Kidney epithelial cell (primary cell): ENCODE data around the gene PTCD1. TPM values are rescaled to one million over a fixed set of nuclear protein-coding genes. Genes with fewer than 3 reads are reported as not detected.

Experiments used
- DNase-seq: peaks from one replicate; pipeline ENCODE4 v3.0.0-alpha.2; 2010; ENCODE audit warnings: low read depth
- H3K27me3 ChIP-seq: 2 replicates; pipeline ENCODE4 v1.6.0; 2011; ENCODE audit warnings: low read length; ENCODE audit not compliant: control insufficient read depth, insufficient read depth
- H3K36me3 ChIP-seq: 2 replicates; pipeline ENCODE4 v1.5.1; 2011; ENCODE audit warnings: low read length; ENCODE audit not compliant: control insufficient read depth, insufficient read depth
- H3K4me3 ChIP-seq: 2 replicates; pipeline ENCODE4 v1.5.1; 2011; ENCODE audit warnings: low read depth, mild to moderate bottlenecking, control low read depth, low read length
- total RNA-seq: library from RNA; depleted of rRNA; stranded (reverse); fragments of >200 nt; gene quantifications from 2 replicates; pipeline ENCODE4 v1.2.3, GENCODE V29; 2015
- TF ChIP-seq, protein P1 (sequence below): IDR thresholded peaks from 2 replicates; pipeline ENCODE4 v1.5.1; 2011; ENCODE audit warnings: mild to moderate bottlenecking, moderate library complexity, low read length, control low read depth, inconsistent platforms; ENCODE audit not compliant: insufficient read depth, poor library complexity, severe bottlenecking

Gene PTCD1
- total RNA-seq, 1 donor from 2014 or later, result 5.6 TPM

DNA sequence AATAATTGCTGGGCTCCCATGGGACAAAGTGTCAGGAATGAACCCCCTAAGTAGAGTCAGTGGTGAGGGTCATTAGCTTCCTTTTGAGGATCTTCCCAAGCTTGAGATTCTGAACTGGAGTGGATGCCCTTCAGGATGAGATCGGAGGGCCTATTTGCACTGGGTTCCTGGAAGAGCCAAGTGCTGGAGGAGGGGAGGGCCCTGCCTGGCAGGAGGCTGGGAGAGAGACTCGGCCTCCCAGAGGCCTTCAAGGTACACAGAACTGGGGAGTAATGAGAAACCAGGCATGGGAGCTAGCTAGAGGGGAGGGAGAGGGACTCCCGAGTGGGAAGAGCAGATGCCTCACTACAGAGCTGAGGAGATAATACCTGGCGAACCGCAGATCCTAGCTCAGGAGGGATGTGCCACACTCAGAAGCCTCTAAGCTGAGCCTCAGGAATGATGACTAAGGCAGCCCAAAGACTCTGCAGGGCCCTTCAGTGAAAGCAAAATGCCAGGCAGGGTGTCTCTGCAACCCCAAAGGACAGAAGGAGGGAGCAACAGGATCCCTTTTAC, 39.6 kb downstream of the PTCD1 start:
- Histone ChIP-seq H3K36me3 (peaks cover 10% of the 10 kb centered on the region), H3K4me3 (no peak overlapping the region), H3K27me3 (no peaks in the 10 kb centered on the region)
- TF ChIP-seq, protein P1, sequence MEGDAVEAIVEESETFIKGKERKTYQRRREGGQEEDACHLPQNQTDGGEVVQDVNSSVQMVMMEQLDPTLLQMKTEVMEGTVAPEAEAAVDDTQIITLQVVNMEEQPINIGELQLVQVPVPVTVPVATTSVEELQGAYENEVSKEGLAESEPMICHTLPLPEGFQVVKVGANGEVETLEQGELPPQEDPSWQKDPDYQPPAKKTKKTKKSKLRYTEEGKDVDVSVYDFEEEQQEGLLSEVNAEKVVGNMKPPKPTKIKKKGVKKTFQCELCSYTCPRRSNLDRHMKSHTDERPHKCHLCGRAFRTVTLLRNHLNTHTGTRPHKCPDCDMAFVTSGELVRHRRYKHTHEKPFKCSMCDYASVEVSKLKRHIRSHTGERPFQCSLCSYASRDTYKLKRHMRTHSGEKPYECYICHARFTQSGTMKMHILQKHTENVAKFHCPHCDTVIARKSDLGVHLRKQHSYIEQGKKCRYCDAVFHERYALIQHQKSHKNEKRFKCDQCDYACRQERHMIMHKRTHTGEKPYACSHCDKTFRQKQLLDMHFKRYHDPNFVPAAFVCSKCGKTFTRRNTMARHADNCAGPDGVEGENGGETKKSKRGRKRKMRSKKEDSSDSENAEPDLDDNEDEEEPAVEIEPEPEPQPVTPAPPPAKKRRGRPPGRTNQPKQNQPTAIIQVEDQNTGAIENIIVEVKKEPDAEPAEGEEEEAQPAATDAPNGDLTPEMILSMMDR, result no peak
- DNase-seq, result no peak

DNA sequence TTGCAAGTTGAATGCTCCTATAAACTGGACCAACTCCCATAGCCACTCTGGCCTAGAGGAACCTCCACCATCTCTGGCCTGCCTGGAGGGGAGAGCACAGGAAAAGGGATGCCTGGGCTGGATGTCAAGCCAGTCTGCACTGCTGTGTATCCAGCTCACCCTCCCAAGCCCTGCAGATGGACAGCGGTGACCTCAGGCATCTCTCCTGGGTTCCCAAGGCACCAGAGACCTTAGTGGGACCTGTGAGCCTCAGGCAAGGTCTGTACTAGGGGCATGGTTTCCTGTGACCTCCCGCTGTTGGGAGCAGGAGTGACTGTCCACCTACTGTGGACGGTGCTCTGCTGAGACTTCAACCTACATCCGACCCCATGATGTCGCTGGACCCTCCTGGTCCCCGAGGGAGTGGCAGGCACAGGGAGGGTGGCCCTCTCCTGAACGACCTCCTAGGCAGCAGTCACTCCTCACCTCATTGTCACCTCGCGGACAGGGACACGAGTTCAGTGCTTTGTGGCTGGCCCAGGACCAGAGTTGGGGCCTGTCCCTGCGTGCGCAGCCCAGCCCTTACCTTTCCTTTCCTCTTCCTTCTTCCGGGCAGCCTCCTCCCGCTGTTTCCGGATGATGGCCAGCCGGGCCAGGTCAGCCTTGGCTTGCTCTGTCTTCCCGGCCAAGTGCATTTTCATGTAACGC, 41.2 kb downstream of the PTCD1 start:
- Histone ChIP-seq H3K4me3 (no peak overlapping the region), H3K36me3 (peaks cover 12% of the 10 kb centered on the region)

DNA sequence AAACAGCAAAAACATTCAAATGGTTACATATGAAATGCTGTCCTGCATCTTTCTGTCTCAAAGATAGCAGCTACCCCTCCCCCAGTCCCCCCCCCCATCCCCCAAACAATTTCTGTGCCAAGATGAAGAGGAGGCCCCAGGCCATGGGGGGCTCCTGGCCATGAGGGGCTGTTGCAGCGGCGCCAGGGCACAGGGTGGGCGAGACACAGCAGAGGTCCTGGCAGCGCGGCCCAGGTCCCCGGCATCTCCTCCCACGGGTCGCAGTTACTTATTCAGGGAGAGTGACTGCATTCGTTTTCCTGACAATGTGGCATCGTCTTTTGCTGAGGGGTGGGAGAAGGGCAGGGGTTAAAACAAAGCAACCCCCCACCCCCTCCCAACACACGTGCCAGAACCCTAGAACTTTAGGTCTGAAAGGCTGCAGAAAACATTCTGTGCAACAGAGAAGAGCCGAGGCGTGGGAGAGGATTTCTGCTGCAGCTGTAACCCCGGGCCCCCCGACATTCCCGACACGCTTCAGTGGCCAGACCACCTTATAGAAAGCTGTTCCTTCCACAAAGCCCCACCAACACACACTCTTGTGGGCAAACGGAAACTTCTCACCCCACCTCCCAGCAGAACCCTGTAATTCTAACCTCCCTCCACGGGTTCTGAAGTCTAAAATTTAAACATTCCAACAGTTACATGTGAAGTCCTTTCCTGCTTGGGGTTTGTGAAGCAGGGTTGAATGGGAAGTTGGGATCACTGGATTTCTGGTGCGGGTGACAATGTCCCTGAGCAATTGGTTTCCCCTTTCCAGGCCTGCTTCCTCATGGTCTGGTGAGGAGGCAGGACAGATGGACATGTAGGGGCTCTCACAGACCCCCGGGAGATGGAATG, 41.9 kb downstream of the PTCD1 start:
- no peak for DNase-seq
- Histone ChIP-seq H3K27me3 (no peaks in the 10 kb centered on the region), H3K36me3 (peaks cover 13% of the 10 kb centered on the region), H3K4me3 (no peak overlapping the region)
- TF ChIP-seq, protein P1, result no peak

More for the DNA sequence above, 41.2 kb downstream of the PTCD1 start:
- no peak for DNase-seq
- TF ChIP-seq, protein P1, result no peak
- H3K27me3 ChIP-seq, result no peaks in the 10 kb centered on the region

DNA sequence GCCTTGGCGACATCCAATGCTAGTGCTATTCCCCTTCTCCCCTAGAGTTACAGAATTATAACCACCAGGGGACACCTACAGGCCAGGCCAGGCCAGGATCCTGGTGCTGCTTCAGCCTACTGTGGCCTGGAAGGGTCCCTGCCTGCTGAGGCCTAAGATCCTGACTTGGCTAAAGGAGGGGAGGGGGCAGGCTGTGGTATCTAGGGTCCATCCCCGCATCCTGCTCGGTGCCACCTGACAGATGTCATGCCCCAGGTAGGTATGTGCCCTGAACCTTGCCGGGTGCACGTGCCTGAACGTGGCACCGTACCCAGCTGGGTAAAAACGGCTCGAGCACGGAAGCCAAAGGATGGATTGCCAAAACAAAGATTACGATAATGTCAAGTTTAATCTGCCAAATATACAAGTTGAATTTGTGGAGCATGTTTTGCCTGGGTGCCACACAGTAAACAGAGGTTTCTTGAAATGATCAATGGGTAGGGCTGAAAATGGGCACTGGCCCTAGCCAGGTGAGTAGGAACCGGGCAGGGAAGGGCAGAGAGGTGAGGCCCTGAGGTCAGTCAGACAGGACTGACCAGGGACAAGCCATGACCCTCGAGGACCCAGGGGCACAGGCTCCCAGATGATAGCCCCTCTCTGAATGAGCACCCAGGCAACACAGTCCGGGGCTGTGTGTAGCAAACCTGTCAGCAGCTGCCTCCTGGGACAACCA, 42.8 kb downstream of the PTCD1 start:
- TF ChIP-seq, protein P1, result no peak
- Histone ChIP-seq H3K4me3 (no peak overlapping the region), H3K27me3 (no peaks in the 10 kb centered on the region), H3K36me3 (peaks cover 16% of the 10 kb centered on the region)
- no peak for DNase-seq

DNA sequence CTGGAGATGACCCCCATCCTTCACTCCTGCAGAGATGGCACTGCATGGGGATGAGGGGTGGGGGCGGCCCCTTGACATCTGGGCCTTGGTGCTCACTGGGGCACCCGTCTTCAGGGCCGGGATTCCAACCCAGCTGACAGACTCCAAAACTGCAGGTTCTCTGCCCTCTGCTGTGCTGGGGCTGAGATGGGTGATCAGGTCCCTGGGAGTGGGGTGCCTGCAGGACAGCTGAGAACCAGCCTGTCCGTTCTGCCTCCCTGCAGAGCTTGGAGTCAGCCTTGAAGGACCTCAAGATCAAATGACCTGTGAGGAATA, 44.5 kb downstream of the PTCD1 start:
- H3K4me3 ChIP-seq, result no peak overlapping the region
- H3K27me3 ChIP-seq, result no peaks in the 10 kb centered on the region
- TF ChIP-seq, protein P1, result no peak
- no peak for DNase-seq
- peaks cover 16% of the 10 kb centered on the region for H3K36me3 ChIP-seq
